ENCODE results near the gene ACOD1.

DNA sequence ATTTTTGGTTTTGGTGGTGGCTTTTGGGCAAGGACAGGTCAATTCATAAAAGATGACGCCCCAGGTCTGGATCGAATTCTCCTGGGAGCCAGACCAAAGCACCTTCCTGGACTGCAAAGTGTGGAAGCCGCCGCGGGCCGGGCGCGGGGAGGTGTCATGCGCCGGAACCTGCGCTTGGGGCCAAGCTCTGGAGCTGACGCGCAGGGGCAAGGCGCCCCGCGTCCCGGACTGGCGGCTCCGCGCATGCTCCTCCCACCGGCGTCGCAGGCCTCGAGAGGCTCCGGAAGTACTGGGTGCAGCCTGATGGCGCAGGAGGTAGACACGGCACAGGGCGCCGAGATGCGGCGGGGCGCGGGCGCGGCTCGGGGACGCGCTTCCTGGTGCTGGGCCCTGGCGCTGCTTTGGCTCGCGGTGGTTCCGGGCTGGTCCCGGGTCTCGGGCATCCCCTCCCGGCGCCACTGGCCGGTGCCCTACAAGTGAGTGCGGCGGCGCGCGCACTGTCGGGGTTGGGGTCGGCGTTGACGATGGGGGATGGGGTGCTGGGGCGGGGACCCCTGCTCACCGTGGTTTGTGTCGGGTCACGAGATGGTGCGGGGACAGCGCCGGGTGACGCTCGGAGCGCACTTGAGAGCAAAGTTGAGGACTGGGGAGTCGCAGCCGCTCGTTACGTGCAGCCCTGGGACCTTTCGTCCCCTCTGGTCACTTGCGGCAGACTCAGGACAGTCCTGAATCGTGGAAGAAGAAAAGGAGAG is 43.7 kb downstream of the ACOD1 start, which contains the start of gene CLN5:
- TF ChIP-seq POLR2A (IDR thresholded peaks at IDR 0.05) (peak; percentile 10 to 94), CTCF (IDR thresholded peaks at IDR 0.05) (peak in 1 of 3 experiments; percentile 22), POLR2AphosphoS5 (IDR thresholded peaks at IDR 0.05; ENCODE audit: insufficient read depth in 1 of 2, low read depth in 1 of 2) (peak in 1 of 2 donors; percentile 94)
